ENCODE measurements around the gene BCLAF1. TPM values are rescaled to one million over a fixed set of nuclear protein-coding genes. Genes with fewer than 3 reads are reported as not detected.

BCLAF1 gene
- polyA plus RNA-seq, 1 experiment, result 117 TPM

DNA sequence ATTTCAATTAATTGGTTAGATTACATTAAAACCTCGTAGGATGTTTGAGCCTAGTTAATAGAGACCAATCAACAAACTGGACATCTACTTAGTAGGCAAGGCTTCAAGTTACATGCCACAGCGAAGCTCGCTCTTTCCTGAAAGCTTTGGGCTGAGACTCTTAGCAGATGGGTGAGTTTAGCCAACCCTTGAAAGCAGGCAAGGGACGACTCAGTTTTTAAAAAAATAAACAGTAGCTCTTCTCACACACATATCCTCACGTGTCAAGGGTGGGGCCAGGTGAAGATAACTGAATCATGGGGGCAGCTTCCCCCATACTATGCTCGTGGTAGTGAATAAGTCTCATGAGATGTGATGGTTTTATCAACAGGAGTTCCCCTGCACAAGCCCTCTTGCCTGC lies 40.3 kb downstream of the BCLAF1 start:
- no peaks in the 10 kb centered on the region for H3K27me3 ChIP-seq (ENCODE audit: control insufficient read depth, insufficient read depth, low read length)
- POLR2A ChIA-PET, result interaction anchor here (3.2 kb wide), 1 partner anchor 40 kb away, joined by 24 read pairs; the partner anchor contains the start of gene BCLAF1
- H3K27ac ChIP-seq (ENCODE audit: low read depth, low read length), result no peak overlapping the region
- DNase-seq (ENCODE audit: low read depth, low spot score), result no peak
- TF ChIP-seq, protein P1, sequence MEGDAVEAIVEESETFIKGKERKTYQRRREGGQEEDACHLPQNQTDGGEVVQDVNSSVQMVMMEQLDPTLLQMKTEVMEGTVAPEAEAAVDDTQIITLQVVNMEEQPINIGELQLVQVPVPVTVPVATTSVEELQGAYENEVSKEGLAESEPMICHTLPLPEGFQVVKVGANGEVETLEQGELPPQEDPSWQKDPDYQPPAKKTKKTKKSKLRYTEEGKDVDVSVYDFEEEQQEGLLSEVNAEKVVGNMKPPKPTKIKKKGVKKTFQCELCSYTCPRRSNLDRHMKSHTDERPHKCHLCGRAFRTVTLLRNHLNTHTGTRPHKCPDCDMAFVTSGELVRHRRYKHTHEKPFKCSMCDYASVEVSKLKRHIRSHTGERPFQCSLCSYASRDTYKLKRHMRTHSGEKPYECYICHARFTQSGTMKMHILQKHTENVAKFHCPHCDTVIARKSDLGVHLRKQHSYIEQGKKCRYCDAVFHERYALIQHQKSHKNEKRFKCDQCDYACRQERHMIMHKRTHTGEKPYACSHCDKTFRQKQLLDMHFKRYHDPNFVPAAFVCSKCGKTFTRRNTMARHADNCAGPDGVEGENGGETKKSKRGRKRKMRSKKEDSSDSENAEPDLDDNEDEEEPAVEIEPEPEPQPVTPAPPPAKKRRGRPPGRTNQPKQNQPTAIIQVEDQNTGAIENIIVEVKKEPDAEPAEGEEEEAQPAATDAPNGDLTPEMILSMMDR (IDR thresholded peaks at IDR 0.05; ENCODE audit: low read depth, low read length), result no peak
- H3K9me3 ChIP-seq (ENCODE audit: control insufficient read depth, insufficient read depth, low read length), result no peaks in the 10 kb centered on the region
- CTCF ChIA-PET, result no interaction called here
- H3K4me3 ChIP-seq (ENCODE audit: low read depth, low read length), result peak overlapping the region; percentile 91

GRCh38 chr6:136244061-136244616 lies 45.5 kb downstream of the BCLAF1 start:
- no peaks in the 10 kb centered on the region for H3K9me3 ChIP-seq (ENCODE audit: control insufficient read depth, insufficient read depth, low read length)
- no peak overlapping the region for H3K27ac ChIP-seq (ENCODE audit: low read depth, low read length)
- ChIA-PET CTCF (interaction anchor here (0.7 to 1.7 kb wide), 2 partner anchors 18 to 39 kb away, joined by 4 to 9 read pairs; no protein-coding TSS in a partner anchor), POLR2A (no interaction called here)
- H3K27me3 ChIP-seq (ENCODE audit: control insufficient read depth, insufficient read depth, low read length), result no peaks in the 10 kb centered on the region
- H3K4me3 ChIP-seq (ENCODE audit: low read depth, low read length), result no peak overlapping the region
- TF ChIP-seq, protein P1 (IDR thresholded peaks at IDR 0.05; ENCODE audit: low read depth, low read length), result no peak
- peak; percentile 37 for DNase-seq (ENCODE audit: low read depth, low spot score)

GRCh38 chr6:136236466-136237293 lies 53.0 kb downstream of the BCLAF1 start:
- no peak overlapping the region for H3K4me3 ChIP-seq (ENCODE audit: low read depth, low read length)
- ChIA-PET CTCF (interaction anchor here (0.5 to 5.1 kb wide), 2 partner anchors 10 to 681 kb away, joined by 3 to 33 read pairs; no protein-coding TSS in a partner anchor), POLR2A (no interaction called here)
- TF ChIP-seq, protein P1 (IDR thresholded peaks at IDR 0.05; ENCODE audit: low read depth, low read length), result no peak
- no peaks in the 10 kb centered on the region for H3K9me3 ChIP-seq (ENCODE audit: control insufficient read depth, insufficient read depth, low read length)
- H3K27me3 ChIP-seq (ENCODE audit: control insufficient read depth, insufficient read depth, low read length), result no peaks in the 10 kb centered on the region
- H3K27ac ChIP-seq (ENCODE audit: low read depth, low read length), result no peak overlapping the region
- DNase-seq (ENCODE audit: low read depth, low spot score), result no peak

DNA sequence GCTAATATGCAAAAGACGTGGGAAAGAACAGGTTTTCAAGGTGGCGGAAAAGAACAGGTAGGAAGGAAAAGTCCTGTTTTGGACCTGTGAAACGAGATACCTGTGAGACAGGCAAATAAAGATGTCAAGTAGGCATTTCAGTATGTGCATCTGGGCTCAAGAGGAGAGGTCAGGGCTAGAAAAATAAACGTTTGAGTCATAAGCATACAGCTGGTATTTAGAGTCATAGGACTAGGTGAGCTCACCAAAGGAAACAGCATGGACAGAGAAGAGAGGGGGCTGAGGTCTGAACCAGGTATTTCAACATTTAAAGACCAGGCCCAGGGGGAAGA lies 54.4 kb downstream of the BCLAF1 start:
- Histone ChIP-seq H3K9me3 (ENCODE audit: control insufficient read depth, insufficient read depth, low read length) (no peaks in the 10 kb centered on the region), H3K4me3 (ENCODE audit: low read depth, low read length) (no peak overlapping the region), H3K27ac (ENCODE audit: low read depth, low read length) (no peak overlapping the region), H3K27me3 (ENCODE audit: control insufficient read depth, insufficient read depth, low read length) (no peaks in the 10 kb centered on the region)
- TF ChIP-seq, protein P1 (IDR thresholded peaks at IDR 0.05; ENCODE audit: low read depth, low read length), result no peak
- POLR2A ChIA-PET, result no interaction called here
- peak; percentile 59 for DNase-seq (ENCODE audit: low read depth, low spot score)
- CTCF ChIA-PET, result interaction anchor here (0.6 to 5.1 kb wide), 3 partner anchors 9 to 554 kb away, joined by 3 to 33 read pairs (median 3); no protein-coding TSS in a partner anchor

- POLR2A ChIA-PET, result no interaction called here
- Histone ChIP-seq H3K27ac (ENCODE audit: low read depth, low read length) (no peak overlapping the region), H3K27me3 (ENCODE audit: control insufficient read depth, insufficient read depth, low read length) (no peaks in the 10 kb centered on the region), H3K4me3 (ENCODE audit: low read depth, low read length) (no peak overlapping the region), H3K9me3 (ENCODE audit: control insufficient read depth, insufficient read depth, low read length) (no peaks in the 10 kb centered on the region)
- CTCF ChIA-PET, result no interaction called here
- TF ChIP-seq, protein P1 (IDR thresholded peaks at IDR 0.05; ENCODE audit: low read depth, low read length), result no peak
- DNase-seq (ENCODE audit: low read depth, low spot score), result no peak
Measured at GRCh38 chr6:136232701-136233100, 56.9 kb downstream of the BCLAF1 start.

Data from AG04450 (cell line).